ENCODE results near the gene GNPTG.
A peak's percentile ranks its signal among the peaks of the same experiment; 100 is the strongest.

Gene GNPTG

DNA sequence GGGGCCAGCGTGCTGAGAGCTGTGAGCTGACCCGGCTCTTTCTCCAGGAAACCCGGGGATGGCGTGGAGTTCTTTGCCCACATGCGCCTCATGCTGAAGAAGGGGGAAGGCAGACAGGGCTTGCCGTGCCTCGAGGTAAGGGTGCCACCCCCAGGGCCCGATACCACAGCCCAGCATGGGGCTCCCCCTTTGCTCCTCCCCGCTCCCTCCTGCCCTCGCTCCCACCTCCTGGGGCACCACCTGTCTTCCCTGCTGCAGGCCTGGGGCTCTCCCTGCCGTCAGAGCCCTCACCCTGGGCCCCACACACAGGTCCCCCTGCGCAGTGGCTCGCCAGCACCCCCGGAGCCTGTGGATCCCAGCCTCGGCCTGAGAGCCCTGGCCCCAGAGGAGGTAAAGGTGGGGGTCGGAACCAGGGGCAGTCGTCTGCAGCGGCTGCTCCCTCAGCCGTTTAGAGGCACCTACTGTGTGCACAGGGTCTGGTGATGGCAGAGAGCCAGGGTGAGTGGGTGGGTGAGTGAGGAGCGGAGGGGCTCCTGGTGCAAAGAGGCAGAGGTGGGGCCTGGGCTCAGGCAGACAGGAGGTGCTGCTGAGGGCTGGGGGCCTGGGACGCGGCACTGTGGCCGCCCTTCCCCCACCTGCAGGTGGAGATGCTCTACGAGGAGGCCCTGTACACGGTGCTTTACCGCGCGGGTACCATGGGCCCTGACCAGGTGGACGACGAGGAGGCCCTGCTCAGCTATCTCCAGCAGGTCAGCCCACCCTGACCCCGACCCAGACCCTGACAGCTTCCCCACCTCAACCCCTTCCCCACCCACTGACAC lies 12.7 kb upstream of the GNPTG start:
- no peak for DNase-seq (ENCODE audit: low read depth)
- no peak overlapping the region for H3K4me3 ChIP-seq (replicated peaks; ENCODE audit: low read depth, low read length)
- no peak for TF ChIP-seq CTCF (IDR thresholded peaks at IDR 0.05; ENCODE audit: low read length, missing control alignments)

DNA sequence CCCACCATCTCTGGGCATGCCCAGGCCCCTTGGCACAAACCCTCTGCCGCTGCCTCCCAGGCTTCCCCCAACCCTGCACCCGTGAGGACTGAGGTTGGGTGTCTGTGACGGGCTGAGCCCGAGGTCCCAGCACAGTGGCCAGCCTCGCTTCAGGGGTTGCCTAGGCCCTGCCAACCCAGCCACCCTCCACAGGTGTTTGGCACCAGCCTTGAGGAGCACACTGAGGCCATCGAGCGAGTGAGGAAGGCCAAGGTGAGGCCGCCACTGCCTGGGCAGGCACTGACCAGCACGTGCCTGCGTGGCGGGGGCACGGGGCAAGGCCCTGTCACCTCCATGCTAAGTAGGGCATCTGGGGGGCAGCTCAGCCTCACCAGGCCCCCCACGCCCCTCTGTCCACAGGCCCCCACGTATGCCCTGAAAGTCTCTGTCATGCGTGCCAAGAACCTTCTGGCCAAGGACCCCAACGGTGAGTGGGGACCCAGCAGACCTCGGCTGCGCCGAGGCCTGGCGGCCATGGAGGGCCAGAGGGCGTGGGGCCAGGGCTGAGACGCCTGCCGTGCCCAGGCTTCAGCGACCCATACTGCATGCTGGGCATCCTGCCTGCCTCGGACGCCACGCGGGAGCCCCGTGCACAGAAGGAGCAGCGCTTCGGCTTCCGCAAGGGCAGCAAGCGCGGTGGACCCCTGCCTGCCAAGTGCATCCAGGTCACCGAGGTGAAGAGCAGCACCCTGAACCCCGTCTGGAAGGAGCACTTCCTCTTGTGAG lies 10.8 kb upstream of the GNPTG start:
- DNase-seq (ENCODE audit: low read depth): no peak
- TF ChIP-seq CTCF (IDR thresholded peaks at IDR 0.05; ENCODE audit: low read length, missing control alignments): no peak
- no peak overlapping the region for H3K4me3 ChIP-seq (replicated peaks; ENCODE audit: low read depth, low read length)

GRCh38 chr16:1341495-1342420 lies 10.0 kb upstream of the GNPTG start:
- no peak for DNase-seq (ENCODE audit: low read depth)
- H3K4me3 ChIP-seq (replicated peaks; ENCODE audit: low read depth, low read length): no peak overlapping the region
- TF ChIP-seq CTCF (IDR thresholded peaks at IDR 0.05; ENCODE audit: low read length, missing control alignments): no peak

- no peak overlapping the region for H3K4me3 ChIP-seq (replicated peaks; ENCODE audit: low read depth, low read length)
- DNase-seq (ENCODE audit: low read depth): peak; percentile 89
- no peak for TF ChIP-seq CTCF (IDR thresholded peaks at IDR 0.05; ENCODE audit: low read length, missing control alignments)
Measured at GRCh38 chr16:1342526-1343427, 9.0 kb upstream of the GNPTG start.

DNA sequence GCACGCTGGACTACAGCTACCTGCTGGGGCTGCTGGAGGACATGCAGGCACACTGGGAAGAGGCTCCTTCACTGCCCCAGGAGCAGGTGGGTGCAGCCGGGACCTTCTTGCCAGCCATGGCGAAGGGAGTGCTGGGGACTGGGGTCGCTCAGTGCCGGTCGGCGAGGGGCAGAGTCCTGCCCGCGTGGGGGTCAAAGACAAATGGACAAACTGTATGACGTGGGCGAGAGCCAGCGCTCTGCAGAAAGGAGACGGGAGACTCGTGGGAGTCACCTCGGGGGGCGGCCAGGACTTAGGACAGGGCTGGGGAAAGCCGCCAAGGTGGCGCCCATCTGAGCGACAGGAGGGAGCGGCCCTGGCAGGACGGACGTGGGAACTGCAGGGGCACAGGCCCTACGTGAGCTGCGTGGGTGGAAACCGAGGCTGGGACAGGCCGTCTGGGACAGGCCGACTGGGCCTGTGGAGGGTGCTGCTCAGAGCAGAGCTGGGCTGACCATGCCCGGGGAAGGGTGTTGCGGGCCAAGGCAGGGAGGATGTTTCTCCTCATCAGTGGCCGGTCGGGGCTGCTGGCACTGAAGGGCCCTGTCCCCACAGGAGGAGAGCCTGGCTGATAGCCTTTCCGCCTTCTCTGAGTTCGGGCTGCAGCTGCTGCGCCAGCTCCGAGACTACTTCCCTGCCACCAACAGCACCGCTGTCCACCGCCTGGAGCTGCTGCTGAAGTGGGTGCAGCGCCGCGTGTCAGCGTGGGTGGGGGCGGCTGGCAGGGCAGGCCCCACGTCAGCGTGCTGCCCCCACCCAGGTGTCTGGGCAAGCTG lies 8.1 kb upstream of the GNPTG start:
- no peak for DNase-seq (ENCODE audit: low read depth)
- H3K4me3 ChIP-seq (replicated peaks; ENCODE audit: low read depth, low read length): no peak overlapping the region
- TF ChIP-seq CTCF (IDR thresholded peaks at IDR 0.05; ENCODE audit: low read length, missing control alignments): no peak

All from fibroblast of pulmonary artery (primary cell).